RWPE1 (cell line): Measurements from ENCODE around the gene STAT6.
A peak's percentile ranks its signal among the peaks of the same experiment; 100 is the strongest.

Source experiments
- CTCF ChIA-PET: fragments of 350-600 bp; sonication (Branson Sonifier 250); formaldehyde crosslinking; extraction: SDS; loops from one replicate; lab custom pipeline; 2021; lab: Yijun Ruan, JAX
- POLR2A ChIA-PET: fragments of 400-600 bp; formaldehyde crosslinking; extraction: SDS; loops from one replicate; lab custom pipeline; 2020; ENCODE audit warnings: antibody characterized with exemption; ENCODE audit not compliant: low non-redundant PET; lab: Yijun Ruan, JAX
- DNase-seq: peaks from one replicate; pipeline ENCODE4 v3.0.0; 2012; ENCODE audit warnings: low spot score
- H3K27ac ChIP-seq: fragments of 450-650 bp; 2 replicates; pipeline ENCODE4 v1.5.1; 2017
- CTCF ChIP-seq: fragments of 450-650 bp; conservative IDR thresholded peaks from 2 replicates; pipeline ENCODE4 v1.5.1; 2017; ENCODE audit warnings: low read depth, mild to moderate bottlenecking

STAT6 gene

GRCh38 chr12:57158186-57158585, 47.0 kb upstream of the STAT6 start:
- DNase-seq: no peak
- TF ChIP-seq CTCF: no peak
- ChIA-PET POLR2A (no interaction called here), CTCF (no interaction called here)
- H3K27ac ChIP-seq: peak overlapping the region; percentile 32

GRCh38 chr12:57157588-57158173, 46.5 kb upstream of the STAT6 start:
- CTCF ChIA-PET: interaction anchor here (0.6 kb wide), 1 partner anchor 25 kb away, joined by 3 read pairs; no protein-coding TSS in a partner anchor
- TF ChIP-seq CTCF: no peak
- POLR2A ChIA-PET: no interaction called here
- DNase-seq: no peak
- H3K27ac ChIP-seq: 0 out of 2 replicates have a peak overlapping the region, but pooled peaks have one; percentile 1

- ChIA-PET POLR2A (no interaction called here), CTCF (interaction anchor here (0.6 kb wide), 1 partner anchor 26 kb away, joined by 3 read pairs; no protein-coding TSS in a partner anchor)
- DNase-seq: no peak
- no peak for TF ChIP-seq CTCF
- peak overlapping the region; percentile 36 for H3K27ac ChIP-seq
These were observed 45.7 kb upstream of the STAT6 start for GRCh38 chr12:57156701-57157403.

- ChIA-PET CTCF (interaction anchor here (0.6 kb wide), 1 partner anchor 32 kb away, joined by 3 read pairs; no protein-coding TSS in a partner anchor), POLR2A (no interaction called here)
- DNase-seq: no peak
- no peak for TF ChIP-seq CTCF
- H3K27ac ChIP-seq: 0 out of 2 replicates have a peak overlapping the region, but pooled peaks have one; percentile 17
These were observed 43.8 kb upstream of the STAT6 start for GRCh38 chr12:57154804-57155434.

- no peak for TF ChIP-seq CTCF
- H3K27ac ChIP-seq: peak overlapping the region; percentile 17
- ChIA-PET CTCF (interaction anchor here (0.6 kb wide), 1 partner anchor 31 kb away, joined by 3 read pairs; no protein-coding TSS in a partner anchor), POLR2A (no interaction called here)
- no peak for DNase-seq
These were observed 42.9 kb upstream of the STAT6 start for GRCh38 chr12:57154076-57154475.

GRCh38 chr12:57153415-57153997, 42.3 kb upstream of the STAT6 start:
- POLR2A ChIA-PET: no interaction called here
- no peak for DNase-seq
- peak overlapping the region; percentile 98 for H3K27ac ChIP-seq
- CTCF ChIA-PET: interaction anchor here (2.3 kb wide), 1 partner anchor 23 kb away, joined by 14 read pairs; no protein-coding TSS in a partner anchor
- no peak for TF ChIP-seq CTCF
